T-helper 22 cell (primary cell): ENCODE results near the gene LMNB1.
"Not testable (repeated sequence)": the region's sequence is repeated elsewhere in the genome, so short reads cannot be mapped to it uniquely, and the experiment has no call there.

Source experiments
- DNase-seq: peaks from one replicate; pipeline ENCODE4 v3.0.0-alpha.2; 2020; ENCODE audit warnings: low read depth

The LMNB1 gene

GRCh38 chr5:126826619-126827215 lies 49.8 kb downstream of the LMNB1 start:
- no peak for DNase-seq

DNA sequence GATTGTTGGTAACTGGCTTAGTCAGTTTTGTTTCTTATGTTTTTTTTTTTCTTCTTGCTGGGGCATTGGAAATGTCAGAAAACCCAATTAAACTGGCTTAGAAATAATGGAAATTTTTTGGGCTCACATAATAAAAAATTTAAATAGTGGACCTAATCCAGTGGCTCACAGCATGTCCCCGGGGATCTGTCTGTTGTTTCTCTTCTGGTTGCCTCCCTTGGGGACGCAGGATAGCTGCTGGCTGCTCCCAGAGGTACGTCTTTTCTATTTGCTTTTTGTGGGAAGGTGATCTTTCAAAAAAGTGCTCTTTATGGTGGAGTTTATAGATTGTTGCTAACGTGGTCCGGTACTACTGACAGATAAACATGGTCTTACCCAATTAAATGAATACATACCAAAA lies 52.2 kb downstream of the LMNB1 start:
- DNase-seq = no peak

GRCh38 chr5:126830061-126830460 lies 53.1 kb downstream of the LMNB1 start:
- no peak for DNase-seq

DNA sequence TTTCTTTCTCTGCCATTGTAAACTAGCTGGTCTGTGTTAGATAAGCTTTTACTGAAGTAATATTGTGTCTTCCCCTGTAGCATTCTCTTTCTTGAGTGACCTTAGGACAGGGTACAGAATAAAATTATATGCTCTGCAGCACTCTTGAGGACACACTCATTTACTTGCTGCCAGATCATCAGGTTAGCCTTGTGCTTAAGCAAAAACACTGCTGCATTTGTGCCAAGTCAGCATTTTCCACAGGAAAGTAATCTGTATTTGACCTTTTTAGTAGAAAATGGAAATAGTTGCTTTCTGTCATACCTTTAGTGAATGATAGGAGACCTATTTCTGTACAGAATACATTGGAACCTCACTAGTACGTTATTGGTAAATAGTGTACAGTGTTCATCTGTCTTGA lies 54.2 kb downstream of the LMNB1 start:
- DNase-seq = no peak

DNA sequence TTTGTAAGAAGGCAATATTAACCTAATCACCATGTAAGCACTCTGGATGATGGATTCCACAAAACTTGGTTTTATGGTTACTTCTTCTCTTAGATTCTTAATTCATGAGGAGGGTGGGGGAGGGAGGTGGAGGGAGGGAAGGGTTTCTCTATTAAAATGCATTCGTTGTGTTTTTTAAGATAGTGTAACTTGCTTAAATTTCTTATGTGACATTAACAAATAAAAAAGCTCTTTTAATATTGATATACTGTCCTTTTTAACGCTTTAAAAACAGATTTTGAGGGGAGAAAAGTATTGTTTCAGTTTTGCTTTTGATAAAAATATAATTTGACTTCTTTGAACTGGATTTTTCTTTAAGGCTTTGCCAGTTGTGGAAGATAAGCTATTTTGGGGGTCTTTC lies 59.8 kb downstream of the LMNB1 start:
- DNase-seq = no peak

- DNase-seq = no peak
Measured at GRCh38 chr5:126837242-126837641, 60.3 kb downstream of the LMNB1 start.

GRCh38 chr5:126837906-126838539 lies 61.1 kb downstream of the LMNB1 start:
- DNase-seq = no peak

DNA sequence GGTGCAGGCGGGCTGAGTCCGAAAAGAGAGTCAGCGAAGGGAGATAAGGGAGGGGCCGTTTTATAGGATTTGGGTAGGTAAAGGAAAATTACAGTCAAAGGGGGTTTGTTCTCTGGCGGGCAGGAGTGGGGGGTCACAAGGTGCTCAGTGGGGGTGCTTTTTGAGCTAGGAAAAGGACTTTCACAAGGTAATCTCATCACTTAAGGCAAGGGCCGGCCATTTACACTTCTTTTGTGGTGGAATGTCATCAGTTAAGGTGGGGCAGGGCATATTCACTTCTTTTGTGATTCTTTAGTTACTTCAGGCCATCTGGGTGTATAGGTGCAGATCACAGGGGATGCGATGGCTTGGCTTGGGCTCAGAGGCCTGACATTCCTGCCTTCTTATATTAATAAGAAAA lies 62.5 kb downstream of the LMNB1 start:
- not testable (repeated sequence) for DNase-seq

- DNase-seq = not testable (repeated sequence)
Measured at GRCh38 chr5:126843375-126843774, 66.4 kb downstream of the LMNB1 start.

- not testable (repeated sequence) for DNase-seq
Measured at GRCh38 chr5:126845470-126846070, 68.6 kb downstream of the LMNB1 start.

- no peak for DNase-seq
Measured at GRCh38 chr5:126846344-126846743, 69.4 kb downstream of the LMNB1 start.

DNA sequence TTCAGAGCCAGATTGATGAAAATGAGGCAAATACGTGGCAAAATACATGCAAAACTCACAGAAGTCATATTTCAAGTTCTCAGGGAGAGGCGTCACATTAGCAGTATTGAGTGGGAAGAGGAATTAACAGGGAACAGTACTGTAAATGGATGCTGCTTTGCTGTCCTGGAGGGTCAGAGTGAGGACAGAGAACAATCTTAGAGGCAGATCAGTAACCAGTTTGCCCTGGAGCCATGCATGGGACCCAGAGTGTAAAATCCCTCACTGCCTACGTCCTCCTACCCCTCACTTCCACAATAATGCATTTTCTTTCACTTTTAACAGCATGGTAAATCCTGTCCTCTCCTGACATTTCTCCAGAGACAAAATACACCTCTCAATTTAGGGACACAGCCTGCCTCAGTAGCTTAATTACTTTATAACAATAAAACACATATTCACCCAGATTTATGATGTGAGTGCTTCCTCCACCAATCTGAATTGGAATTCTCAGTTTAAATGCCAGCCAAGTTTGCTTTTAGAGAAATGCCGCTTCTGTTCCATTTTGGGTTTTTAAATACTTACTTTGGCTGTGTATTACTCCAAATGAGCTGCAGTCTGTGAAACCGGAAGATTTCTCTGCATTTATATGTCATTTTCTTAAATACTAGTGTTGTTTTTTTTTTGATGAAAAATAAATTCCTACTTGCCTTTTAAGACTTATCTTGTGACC lies 70.0 kb downstream of the LMNB1 start:
- DNase-seq = no peak

DNA sequence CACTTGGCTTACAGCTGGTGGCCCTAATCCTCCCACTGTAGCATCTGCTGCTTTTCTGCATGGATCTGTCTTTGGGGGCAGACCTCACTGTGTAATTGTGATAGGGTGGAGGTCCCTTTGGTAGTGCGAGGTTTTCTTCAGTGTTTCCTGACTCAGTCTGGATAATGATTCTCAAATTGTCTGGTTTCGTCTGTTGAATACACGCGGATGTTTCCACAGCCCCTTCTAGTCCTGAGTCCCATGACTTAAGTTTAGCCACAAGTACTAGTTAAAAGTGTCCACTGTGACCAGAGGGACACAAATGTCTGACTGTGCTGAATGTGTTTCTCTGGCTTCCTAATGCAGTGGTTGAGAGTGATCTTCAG lies 70.5 kb downstream of the LMNB1 start:
- DNase-seq = no peak

DNA sequence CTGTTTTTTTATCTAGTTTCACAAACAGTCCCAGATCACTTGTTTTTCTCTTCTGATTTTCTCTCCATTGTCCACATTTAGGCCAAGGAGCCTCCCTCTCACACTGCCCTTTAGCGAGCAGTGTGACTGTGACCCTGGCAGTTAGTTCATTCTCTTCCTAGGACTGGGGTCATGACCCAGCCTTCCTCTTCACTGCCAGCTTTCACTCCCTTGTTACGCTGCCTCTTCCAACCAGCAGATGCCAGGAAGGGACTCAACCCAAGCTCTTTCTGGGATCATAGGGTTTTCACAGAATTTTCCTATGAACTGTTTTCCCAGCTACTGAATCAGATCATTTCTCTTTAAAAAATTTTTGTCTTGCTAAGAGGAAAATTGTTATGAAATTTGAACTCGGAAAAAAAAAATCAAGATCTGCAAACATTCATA lies 70.9 kb downstream of the LMNB1 start:
- no peak for DNase-seq

DNA sequence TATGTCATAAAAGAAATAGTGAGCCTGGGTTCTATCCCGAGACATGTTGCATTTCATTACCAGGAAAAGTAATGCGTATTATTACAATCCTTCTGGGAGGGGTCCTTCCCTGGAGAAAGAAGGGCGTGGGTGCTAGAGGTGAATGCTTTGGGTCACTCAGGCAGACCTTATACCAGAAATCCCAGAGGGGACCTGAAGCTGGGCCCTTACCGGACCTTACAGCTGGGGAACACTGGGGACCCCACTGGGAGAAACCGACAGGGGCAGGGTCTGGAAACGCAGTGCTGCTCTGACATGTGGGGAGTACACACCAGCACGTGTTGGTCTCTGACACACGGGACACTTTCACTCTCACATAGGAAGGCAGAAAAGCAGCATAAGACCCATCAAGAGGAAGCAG lies 71.3 kb downstream of the LMNB1 start:
- no peak for DNase-seq

DNA sequence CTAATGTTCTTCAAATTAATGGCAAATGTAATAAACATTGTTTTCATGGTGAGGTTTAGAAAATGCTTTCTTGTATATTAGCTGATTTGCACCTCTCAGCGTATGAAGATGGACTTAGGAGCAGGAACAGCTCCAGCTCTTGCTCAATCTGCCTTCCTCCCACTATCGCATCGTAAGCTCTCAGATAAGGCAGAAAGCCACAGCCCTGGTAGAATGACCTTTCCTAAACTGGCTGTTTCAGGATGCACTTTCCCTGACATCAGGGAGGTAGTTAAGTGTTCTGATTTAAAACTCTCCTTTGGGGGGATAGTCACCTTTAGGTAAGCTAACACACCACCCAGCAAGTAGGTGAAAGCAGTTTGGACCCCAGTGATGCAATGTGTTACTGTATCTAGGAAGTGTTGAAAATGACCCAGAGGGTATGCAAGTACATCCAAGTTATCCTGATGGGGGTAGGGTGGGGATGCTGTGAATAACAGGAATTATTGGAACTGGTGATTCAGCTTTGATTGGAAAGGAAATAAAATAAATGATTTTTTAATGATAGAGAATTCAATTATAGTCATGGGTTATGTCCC lies 72.3 kb downstream of the LMNB1 start:
- no peak for DNase-seq

- no peak for DNase-seq
Measured at GRCh38 chr5:126851501-126852011, 74.6 kb downstream of the LMNB1 start.

DNA sequence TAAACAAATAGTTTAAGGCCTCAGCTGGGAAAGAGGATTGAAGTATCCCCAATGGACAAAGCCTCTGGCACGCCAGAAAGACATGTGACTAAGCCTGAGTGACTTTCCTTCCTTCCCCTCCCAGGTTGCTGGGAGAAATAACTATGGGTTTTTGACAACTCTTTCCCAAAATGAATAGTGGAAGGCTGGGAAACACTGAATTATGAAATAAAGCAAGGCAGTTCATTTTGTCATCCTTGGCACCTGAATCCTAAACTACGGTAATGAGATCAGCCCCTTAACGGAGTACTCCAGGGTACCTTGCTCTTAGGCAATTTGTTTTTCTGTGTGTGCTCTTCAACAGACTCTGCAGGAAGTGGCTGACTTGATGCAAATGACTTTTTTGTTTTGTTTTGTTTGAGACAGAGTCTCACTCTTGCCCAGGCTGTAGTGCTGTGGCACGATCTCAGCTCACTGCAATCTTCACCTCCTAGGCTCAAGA lies 75.2 kb downstream of the LMNB1 start:
- DNase-seq = no peak

- DNase-seq = no peak
Measured at GRCh38 chr5:126852841-126853271, 75.9 kb downstream of the LMNB1 start.

DNA sequence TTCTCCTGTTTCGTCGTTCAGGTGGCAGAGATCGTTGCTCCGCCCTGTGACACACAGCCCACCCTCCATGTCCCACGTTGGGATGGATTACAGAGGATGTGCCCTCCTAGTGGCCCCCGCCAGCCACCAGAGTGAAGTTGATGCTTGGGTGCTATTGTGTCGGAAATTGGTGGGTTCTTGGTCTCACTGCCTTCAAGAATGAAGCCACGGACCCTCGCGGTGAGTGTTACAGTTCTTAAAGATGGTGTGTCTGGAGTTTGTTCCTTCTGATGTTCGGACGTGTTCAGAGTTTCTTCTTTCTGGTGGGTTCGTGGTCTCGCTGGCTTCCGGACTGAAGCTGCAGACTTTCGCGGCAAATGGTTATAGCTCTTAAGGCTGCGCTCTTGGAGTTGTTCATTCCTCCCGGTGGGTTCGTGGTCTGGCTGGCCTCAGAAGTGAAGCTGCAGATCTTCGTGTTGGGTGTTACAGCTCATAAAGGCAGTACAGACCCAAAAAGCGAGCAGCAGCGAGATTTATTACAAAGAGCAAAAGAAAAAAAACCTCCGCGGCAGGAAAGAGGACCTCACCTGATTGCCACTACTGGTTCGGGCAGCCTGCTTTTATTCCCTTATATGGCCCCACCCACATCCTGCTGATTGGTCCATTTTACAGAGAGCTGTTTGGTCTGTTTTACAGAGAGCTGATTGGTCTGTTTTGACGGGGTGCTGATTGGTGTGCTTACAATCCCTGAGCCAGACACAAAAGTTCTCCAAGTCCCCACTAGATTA lies 76.8 kb downstream of the LMNB1 start:
- not testable (repeated sequence) for DNase-seq

DNA sequence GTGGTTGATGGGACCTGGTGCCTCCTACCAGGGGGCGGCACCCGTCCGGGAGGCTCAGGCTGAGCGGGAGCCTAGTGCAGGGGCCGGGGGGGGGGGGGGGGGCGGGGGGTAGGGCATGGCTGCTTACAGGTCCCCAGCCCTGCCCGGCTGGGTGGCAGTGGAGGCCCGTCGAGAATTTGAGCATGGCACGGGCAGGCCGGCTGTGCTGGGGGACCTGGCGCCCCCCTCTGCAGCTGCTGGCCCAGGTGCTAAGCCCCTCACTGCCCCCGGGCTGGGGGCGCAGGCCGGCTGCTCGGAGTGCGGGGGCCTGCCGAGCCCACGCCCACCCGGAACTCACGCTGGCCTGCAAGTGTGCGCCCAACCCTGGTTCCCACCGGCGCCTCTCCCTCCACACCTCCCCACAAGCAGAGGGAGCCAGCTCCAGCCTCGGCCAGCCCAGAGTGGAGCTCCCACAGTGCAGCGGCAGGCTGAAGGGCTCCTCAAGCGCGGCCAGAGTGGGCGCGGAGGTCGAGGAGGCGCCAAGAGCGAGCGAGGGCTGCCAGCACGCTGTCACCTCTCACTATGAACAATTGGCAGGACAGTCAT lies 77.7 kb downstream of the LMNB1 start:
- DNase-seq = no peak
